CD4-positive, alpha-beta T cell treated with Interleukin-17A for 4 hours (primary cell): ENCODE data around the gene STAM.
"Not testable (repeated sequence)": the region's sequence is repeated elsewhere in the genome, so short reads cannot be mapped to it uniquely, and the experiment has no call there.

Source experiments
- DNase-seq: peaks from one replicate; pipeline ENCODE4 v3.0.0-alpha.2; 2020; ENCODE audit warnings: mixed read lengths

Gene STAM

DNA sequence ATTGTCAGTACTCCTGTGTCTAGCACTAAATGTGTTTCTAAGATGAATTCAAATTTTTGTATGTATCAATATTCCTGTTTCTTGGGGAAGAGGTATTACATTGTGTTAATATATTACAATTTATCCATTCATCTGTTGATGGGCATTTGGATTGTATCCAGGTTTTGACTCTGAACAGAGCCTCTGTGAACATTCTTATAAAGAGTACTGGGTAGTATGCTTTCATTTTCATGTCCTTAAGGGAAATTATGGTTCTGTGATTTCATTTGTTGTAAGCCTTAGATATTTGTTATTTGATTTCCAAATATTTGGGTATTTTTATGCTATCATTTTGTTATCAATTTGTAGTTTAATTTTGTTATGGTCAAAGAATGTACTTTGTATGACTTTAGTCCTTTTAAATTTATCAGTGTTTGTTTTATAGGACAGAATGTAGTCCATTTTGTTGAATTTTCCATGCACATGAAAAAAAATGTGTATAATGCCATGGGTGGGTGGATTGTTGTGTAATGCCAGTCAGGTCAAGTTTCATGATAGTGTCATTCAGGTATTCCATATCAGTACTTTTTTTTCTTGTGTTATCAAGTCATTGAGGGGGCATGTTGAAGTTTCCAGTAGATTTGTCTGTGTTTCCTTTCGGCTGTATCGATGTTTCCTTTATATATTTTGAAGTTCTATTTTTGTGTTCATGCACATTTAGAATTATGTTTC lies 38.4 kb downstream of the STAM start:
- no peak for DNase-seq

DNA sequence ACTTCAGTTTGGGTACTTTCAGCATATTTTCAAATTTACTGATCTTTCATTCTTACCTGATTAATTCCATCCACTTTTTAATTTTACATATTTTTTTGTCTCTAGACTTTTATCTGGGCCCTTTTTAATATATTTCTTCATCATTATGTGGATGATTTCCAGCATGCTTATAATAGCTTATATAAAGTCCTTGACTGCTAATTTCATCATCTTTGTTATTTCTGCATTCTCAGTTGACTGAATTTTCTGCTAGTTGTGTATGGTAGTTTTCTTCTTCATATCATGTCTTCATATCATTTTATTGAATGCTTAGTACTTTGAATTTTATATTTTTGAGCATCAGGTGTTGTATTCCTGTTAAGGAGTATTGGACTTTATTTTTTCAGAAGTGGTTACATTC lies 39.6 kb downstream of the STAM start:
- DNase-seq, result no peak

DNA sequence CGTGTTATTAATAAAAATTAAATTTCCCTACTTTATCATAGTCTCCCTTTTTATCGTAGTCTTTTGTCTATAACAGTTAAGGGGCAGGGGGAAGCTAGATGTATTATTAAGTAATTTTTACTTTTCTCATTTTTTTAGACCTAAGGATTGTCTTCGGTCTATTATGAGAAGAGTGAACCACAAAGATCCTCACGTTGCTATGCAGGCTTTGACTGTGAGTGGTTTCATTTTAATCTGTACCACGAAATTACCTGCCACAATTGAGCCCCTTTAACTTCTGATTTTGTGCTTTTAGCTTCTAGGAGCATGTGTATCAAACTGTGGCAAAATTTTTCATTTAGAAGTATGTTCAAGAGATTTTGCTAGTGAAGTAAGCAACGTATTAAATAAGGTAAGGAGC lies 40.6 kb downstream of the STAM start:
- no peak for DNase-seq

DNA sequence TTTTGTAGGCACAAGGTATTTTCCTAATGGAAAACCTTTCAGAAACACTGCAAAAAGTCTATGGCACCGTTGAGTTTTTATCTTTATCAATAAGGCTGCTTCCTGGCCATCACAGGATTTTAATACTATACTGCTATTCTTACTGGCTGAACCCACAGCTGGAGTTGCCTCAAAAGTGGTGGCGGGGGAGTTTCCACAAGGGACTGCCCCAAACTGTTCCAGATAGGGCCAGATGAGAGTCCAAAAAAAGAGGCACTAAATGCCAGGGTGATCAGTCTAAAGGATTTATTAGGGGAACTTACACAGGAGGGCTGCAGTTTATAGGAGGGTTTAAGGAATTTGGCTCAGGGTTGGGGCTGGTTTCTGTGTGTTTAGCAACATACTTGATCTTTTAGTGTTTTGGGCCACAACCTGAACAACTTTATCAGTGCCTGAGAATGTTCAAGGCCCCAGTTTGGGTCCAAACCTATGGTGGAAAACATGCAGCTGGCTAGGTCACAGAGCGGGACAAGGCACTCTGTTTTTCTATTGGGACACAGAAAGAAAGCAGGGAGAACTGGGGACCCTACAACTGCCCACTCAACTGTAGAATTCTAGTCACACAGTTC lies 41.4 kb downstream of the STAM start:
- no peak for DNase-seq

DNA sequence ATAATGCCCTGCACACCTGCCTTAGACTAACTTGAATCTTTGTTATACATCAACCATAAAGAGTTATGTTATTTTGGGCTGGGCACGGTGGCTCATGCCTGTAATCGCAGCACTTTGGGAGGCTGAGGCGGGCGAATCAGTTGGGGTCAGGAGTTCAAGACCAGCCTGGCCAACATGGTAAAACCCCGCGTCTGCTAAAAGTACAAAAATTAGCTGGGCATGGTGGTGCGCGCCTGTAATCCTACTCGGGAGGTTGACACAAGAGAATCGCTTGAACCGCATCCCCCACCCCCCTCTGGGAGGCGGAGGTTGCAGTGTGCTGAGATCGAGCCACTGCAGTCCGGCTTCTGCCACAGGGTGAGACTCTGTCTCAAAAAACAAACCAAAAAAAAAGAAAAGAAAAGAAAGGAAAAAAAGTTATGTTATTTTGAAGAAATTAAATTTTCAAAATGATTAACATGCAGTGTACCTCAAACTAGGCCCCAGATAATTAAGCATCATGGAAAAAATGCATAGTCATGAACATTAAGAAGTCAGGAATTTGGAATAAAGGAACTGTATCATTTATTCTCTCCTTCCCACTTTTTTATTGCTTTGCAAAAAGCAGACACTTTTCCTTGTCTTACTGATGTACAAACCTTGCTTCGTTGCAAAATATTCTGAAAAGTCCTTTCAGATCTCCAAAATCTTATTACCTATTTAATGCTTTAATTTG lies 43.3 kb downstream of the STAM start:
- DNase-seq, result no peak

DNA sequence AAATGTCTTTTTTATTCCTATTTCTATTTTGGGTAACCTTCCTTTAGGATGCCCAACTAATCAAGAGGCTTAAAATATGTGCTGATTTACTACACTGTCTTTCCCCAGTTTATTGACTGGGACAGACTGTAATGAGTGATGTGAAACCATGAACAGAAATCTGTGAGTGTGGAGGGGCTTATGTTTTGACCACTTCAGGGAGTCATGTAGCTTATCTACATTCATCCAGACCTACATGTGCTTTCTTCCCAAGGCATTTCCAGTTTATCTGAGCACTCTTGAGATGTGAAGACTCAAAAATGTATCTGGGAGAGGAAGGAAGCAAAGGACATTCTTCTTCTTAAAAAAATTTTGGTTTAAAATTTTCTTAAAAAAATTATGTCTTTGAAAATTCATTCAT lies 45.2 kb downstream of the STAM start:
- no peak for DNase-seq

DNA sequence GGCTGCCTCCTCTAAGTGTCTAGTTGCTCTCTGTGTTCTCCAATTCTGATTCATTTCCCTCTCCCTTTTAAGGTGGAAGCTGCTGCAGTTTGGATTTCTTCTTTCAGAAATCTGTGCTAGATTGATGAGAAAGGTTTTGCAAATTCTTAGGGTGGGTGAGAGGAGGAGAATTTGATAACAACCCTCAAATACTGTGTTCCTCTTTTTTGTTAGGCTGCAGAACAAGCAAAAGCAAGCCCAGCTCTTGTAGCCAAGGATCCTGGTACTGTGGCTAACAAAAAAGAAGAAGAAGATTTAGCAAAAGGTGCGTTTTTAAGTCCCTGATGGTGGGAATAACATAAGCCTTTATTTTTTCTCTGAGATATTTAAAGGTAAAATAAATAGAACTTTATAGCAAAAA lies 49.1 kb downstream of the STAM start:
- no peak for DNase-seq

DNA sequence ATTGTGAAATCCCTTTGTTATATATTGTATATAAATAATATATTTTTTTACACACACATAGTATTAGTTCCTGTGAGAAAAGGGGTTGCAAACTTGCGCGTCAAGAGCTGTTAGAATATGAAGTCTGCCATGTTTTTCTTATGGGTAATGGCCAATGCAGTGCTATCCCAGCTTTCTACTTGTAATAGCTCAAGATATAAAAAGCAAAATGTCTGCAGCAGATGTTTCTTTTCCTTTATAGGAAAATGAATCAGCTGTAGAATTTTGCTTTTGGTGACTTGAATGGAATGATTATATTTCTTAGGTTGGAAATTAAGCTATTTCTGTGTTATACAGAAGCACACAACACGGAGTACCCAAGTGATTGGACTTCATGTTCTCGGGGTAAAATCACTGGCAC lies 54.7 kb downstream of the STAM start:
- no peak for DNase-seq

DNA sequence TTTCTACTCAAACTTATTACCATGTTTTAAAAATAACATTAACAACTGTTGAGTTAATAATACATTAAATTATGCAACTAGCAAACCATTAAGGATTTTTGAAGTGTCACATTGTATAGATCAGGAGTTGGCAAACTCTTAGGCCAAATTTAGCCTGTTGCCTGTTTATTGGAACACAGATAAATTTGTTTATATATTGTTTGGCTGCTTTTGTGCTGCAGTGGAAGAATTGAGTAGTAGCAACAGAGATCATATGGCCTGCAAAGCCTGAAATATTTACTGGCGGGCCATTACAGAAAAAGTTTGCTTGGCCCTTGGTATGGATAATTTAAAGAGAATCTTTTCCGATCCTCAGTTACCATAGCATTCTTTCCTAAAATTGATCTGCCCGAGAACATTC lies 57.4 kb downstream of the STAM start:
- no peak for DNase-seq

DNA sequence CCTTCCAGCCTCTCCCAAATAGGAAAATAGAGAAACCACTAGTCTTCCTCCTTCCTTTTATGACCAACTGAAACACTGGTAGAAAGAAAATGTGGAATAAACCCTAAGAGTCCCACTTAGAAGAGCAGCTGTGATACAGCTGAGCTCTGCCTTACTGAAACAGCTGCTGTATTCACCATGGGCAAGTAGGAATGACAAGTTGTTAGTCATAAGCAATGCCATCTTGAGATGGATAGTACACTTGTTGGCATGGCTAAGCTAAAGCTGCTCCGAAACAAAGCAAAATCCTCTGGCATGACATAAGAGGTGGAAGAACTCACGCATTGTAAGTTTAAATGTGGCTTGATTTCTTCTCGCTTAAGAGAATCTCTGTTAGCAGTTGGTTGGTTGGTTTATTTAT lies 59.8 kb downstream of the STAM start:
- no peak for DNase-seq

DNA sequence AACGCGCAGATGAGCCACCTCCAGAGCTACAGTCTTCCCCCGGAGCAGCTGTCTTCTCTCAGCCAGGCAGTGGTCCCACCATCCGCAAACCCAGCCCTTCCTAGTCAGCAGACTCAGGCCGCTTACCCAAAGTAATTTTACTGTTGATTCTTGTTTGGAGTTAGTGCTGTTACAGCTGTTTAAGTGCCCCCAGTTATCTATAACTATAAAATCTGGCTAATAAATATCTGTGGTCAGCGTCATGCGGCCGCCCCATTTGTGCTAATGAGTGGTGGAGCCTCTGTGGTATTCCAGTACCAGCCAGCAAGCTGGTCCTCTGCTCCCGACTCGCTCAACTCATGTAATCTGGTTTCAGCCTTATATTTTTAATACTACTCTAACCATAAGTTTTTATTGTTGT lies 64.9 kb downstream of the STAM start:
- DNase-seq, result no peak

DNA sequence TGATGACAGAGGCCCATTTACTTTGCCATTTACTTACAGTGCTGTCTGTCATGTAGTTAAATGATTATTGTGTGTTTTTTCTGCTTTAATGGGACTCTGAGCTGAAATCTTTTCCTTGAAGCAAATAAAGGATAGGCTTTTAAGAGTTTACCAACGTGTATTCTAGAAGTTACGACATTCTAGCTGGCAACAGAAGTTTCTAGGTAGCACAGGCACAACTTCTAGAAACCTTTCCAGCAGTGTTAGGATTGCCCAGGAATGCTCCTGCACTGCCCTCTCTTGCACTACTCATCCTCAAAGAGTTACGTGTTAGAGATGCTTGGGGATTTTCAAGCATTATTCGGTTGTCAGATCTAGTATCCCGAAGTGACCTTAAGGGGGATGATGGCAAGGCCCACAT lies 65.5 kb downstream of the STAM start:
- no peak for DNase-seq

DNA sequence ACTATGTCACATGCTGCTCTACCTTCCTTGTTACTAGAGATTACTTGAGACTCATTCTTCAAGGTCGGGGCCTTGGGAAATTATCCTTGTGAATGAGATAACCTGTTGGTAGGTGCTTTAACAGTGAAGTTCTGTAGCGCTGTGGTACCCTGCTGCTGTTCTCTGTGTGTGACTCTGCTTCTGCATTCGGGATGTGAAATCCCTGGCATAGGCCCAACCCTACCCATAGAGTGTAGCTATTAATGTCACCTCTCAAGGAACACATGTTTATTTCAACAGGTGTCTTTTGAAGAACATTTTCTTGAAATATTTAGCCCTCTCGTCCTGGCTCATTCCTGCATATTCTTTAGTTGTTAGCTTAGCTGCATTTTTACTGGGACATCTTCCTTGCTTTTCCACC lies 66.2 kb downstream of the STAM start:
- no peak for DNase-seq

DNA sequence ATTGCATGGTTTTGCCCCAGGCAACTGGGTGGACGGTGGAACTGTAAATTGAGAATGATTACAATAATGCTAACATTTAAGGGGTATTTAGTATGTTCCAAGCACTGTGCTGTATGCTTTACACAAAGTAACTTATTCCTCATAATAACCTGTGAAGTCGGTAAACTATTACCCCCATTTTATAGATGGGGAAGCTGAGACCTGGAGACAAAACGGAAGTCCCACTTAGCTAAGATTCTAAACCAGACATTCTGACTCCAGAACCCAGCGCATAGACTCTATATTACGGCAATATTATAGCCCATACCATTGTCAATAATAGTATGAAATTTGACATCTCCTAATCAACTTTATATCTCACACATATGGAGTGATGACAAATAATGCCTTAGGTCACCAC lies 68.1 kb downstream of the STAM start:
- no peak for DNase-seq

DNA sequence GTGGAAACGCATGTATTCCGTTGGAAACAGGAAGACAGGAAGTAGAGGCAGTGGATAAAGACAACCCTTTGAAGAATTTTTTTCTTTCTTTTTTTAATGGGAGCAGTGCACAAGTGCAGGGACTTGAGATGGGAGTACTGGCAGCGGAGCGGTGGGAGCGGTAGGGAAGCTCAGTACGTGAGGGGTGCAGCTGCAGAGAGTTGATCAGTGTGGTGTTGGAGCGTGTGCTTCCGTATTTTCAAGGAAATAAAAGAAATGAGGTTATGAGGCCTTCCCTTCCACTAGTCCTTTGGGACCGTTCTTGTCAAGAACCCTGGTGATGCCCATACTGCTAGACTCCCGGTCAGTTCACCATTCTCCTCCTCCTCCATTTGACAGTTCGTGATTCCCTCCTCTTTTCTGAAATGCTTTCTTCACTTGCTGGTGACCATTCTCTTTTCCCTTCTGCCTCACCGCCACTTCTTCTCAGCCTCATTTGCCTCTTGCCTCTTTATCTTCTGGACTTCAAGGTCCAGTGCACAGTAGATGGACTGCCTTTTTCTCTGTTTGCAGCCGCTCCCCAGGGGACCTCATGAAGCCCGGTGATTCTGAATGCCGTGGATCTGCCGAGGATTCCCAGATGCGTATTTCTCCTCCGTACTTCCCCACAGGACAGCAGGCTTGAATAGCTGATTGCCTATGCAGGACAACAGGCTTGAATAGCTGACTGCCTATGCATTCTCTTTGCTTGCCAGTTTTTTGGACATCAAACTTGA lies 68.9 kb downstream of the STAM start:
- DNase-seq, result no peak

DNA sequence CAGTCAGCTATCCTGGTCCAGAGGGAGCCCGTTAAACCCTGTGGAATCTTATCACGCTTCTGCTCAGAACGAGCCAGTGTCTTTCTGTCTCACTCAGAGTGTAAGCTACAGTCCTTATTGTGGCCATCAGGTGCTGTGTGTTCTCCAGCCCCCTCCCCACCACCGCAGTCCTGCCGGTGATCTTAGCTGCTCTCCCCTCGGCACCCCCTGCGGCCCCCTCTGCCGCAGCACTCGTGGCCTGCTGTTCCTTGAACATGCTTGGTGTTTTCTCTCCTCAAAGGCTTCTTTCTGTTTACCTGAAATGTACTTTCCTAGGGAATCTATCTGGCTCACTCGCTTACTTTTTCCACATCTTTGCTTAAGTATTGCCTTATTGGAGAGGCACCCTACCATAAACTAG lies 69.8 kb downstream of the STAM start:
- DNase-seq, result no peak

DNA sequence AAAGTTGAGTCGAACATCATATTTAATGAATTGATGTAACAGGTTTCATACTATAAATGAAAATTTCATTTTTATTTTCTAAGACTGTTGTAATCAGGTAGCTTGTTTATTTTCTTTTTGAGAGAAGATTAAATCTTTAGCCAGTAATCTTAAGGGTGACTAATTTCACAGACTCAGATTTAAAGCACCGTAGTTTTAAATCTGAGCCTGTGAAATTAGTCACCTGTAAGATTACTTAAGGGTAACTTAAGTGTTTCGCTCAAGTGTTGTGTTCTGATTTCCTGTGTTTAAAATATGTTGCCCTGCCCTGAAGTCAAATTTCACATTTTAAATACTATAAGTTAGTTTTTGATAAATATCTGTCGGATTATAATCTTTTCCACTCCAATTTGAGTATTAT lies 72.2 kb downstream of the STAM start:
- no peak for DNase-seq

DNA sequence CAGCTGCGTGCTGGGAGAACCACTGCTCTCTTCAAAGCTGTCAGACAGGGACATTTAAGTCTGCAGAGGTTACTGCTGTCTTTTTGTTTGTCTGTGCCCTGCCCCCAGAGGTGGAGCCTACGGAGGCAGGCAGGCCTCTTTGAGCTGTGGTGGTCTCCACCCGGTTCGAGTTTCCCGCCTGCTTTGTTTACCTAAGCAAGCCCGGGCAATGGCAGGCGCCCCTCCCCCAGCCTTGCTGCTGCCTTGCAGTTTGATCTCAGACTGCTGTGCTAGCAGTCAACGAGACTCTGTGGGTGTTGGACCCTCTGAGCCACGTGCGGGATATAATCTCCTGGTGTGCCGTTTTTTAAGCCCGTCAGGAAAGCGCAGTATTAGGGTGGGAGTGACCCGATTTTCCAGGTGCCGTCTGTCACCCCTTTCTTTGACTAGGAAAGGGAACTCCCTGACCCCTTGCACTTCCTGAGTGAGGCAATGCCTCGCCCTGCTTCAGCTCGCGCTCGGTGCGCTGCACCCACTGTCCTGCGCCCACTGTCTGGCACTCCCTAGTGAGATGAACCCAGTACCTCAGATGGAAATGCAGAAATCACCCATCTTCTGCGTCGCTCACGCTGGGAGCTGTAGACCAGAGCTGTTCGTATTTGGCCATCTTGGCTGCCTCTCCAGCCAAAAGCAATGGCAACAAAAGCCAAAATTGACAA lies 78.5 kb downstream of the STAM start:
- DNase-seq, result not testable (repeated sequence)

DNA sequence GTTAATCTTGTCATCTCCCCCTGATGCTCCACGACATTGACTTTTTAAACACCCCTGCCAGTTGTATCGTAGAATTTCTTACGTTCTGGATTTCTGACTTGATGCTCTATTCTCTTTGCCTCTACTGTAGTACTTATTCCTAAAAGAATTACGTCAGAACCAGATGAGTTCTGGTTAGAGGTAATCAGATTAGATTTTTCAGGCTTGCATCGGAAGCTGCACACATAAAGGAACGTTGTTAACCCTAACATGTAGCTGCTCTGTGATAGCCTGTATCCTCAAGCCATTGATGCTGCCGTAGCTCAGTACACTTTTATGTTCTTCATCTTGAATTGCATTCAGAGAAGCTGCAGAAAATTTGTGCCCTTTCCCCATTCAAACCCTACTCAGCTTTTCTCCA lies 81.8 kb downstream of the STAM start:
- DNase-seq, result no peak

DNA sequence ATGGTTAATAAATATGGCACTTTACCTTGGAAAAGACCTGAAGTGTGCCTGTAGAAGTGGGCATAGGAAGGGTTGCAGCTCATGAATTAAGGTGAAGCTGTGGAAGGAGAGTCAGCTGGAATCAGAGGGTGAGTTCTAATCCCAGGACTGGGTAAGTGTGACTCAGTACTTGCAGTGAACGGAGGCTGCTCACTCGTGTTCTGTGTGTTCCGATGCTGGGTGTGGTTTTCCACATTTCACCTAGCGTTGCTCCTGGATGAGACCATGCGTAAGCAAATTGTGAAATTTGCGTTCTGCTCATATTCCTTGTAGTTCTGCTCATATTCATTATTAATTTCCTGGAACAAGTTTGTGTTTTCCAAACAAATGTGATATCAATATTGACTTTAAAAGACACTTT lies 85.7 kb downstream of the STAM start:
- DNase-seq, result no peak

DNA sequence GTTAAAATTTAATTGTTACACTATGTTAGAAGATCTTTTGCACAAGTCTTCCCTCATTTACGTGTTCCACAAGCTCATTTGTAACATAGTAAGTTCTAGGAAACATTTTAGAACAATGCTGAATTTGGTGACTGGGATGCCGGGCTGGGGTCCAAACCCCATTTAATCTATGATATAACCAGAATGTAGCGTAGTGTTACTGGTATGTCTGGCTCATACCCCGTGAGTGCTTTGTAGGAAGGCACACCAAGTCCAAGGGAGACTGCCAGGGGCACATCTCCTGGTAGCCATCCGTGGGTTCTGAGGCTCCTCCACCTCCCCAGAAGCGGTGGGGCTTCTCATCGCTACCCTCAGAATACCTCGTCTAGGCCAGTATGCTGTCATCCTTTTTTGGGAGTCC lies 86.7 kb downstream of the STAM start:
- DNase-seq, result no peak

DNA sequence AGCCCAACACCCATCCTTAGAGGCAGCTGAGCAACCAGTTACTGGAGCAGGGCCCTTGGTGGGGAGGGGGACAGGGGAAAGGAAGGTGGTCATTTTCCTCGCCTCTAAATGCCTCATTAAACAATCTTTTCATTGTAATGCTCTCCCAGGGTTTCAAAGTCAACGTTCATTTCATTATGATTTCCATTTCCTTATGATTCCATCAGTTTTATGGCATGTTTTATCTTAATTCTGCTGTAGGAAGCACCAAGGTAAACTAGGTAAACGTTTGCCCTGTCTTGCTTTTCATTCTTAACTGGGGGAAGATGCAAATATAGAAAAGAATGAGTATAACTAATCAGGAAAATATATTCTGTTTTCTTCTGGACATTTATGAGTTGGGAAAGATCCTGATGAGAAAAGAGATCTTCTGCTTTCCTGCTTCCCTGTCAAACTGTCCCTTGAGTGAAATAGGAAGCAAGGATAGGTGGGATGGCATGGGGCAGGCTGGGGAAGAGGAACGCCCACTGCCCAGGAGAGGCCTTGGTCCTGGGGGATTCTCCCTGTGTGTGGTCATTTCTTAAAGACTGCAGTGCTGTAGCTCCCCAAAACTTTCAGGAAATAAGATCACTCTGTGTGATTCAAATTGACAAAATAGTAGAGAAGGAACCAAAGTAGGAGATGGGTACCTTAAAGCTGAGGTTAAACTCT lies 87.5 kb downstream of the STAM start:
- no peak for DNase-seq

DNA sequence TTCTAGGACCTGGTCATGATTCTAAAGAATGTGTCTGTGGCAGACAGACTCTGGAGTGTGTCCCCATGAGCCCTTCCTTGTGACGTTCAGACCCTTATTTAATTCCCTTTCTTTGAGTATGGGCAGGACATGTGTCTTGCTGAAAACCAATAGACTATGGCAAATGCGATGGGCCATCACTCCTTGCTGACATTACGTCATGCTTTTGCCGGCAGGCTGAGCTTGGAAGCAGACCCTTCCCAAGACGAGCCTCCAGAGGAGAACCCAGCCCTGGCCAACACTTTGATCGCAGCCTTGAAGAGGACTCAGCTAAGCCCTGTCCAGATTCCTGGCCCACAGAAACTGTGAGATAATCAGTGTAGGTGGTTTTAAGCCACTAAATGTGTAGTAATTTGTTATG lies 89.7 kb downstream of the STAM start:
- DNase-seq, result no peak
